Subcutaneous abdominal adipose tissue (tissue), 5 donors: ENCODE data around the gene SP6.

Experiments used
- H3K27ac ChIP-seq: one replicate; pipeline ENCODE4 v1.7.0; 2013; ENCODE audit warnings: low read depth, mild to moderate bottlenecking, inconsistent platforms, low read length, moderate library complexity
- H3K27me3 ChIP-seq, 5 donors: one replicate each; pipeline ENCODE4 v1.7.0; 2013; ENCODE audit warnings: low read length in 5 of 5, inconsistent platforms in 1 of 5; ENCODE audit not compliant: control insufficient read depth in 5 of 5, insufficient read depth in 4 of 5
- H3K36me3 ChIP-seq, 5 donors: one replicate each; pipeline ENCODE4 v1.7.0; 2013; ENCODE audit warnings: low read length in 5 of 5; ENCODE audit not compliant: control insufficient read depth in 5 of 5, insufficient read depth in 5 of 5
- H3K4me1 ChIP-seq, 5 donors: one replicate each; pipeline ENCODE4 v1.7.0; 2013; ENCODE audit warnings: low read length in 5 of 5, mild to moderate bottlenecking in 3 of 5, moderate library complexity in 1 of 5; ENCODE audit not compliant: control insufficient read depth in 5 of 5, insufficient read depth in 5 of 5
- H3K4me3 ChIP-seq, 5 donors: one replicate each; pipeline ENCODE4 v1.7.0; 2013; ENCODE audit warnings: low read length in 5 of 5, low read depth in 1 of 5
- H3K9ac ChIP-seq, 5 donors: one replicate each; pipeline ENCODE4 v1.7.0; 2013; ENCODE audit warnings: low read length in 5 of 5, mild to moderate bottlenecking in 4 of 5, moderate library complexity in 3 of 5
- H3K9me3 ChIP-seq, 5 donors: one replicate each; pipeline ENCODE4 v1.7.0; 2013; ENCODE audit warnings: low read length in 5 of 5; ENCODE audit not compliant: control insufficient read depth in 5 of 5
- donor health status: healthy.
- donor health status: healthy.
- donor health status: healthy.
- donor health status: healthy.
- donor health status: healthy.

The SP6 gene

DNA sequence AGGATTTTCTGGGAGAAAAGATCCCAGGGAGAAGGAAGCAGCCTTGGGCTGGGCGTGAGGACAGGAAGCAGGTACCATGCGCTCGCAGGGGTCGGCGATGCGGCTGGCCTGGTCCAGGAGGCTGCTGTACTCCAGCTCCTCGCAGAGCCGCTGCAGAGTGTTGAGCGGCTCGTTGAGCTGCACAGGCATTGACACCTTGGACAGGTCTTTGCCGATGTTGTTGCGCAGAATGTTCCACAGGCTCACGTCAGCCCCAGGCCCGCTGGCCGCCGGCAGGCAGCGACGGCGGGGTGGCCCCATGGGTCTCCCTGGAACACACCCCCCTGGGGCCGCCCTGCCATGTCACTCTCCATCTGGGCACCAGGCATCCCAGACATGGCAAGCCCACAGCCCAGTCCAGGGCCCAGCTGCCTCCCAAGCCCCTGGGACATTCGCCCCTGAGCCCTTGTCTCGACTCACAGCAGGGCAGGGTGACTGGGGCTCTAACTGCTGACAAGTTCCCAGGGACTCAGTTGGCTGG, 37.4 kb downstream of the SP6 start:
- no peak overlapping the region for H3K27ac ChIP-seq
- H3K36me3 ChIP-seq: peaks cover 0 to 95% (median 61%) of the 10 kb centered on the region in 5 donors
- H3K4me1 ChIP-seq: peaks cover 0 to 12% (median 5%) of the 10 kb centered on the region in 5 donors
- H3K9me3 ChIP-seq: no peaks in the 10 kb centered on the region
- peaks cover 0 to 4% (median 0%) of the 10 kb centered on the region in 5 donors for H3K27me3 ChIP-seq
- no peak overlapping the region for H3K4me3 ChIP-seq
- no peak overlapping the region for H3K9ac ChIP-seq

DNA sequence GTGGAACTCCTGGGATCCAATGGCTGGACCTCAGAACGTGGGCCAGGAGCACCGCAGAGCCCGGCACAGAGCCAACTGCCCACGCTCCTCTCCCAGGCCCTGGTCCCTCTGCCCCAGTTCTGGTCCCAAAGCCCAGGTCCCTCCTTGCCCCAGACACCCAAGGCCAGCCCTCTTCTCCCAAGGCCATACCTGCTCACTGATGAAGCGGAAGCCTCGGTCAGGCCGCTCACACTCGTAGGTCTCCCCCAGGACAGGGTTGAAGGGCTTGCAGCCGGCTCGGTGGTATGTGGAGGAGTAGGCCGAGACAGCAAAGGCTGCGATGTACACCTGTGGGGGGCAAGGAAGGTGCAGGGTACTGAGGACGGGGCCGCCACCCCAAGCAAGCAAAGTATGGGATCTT, 37.9 kb downstream of the SP6 start:
- H3K4me3 ChIP-seq: no peak overlapping the region
- peaks cover 0 to 95% (median 61%) of the 10 kb centered on the region in 5 donors for H3K36me3 ChIP-seq
- H3K9me3 ChIP-seq: no peaks in the 10 kb centered on the region
- no peak overlapping the region for H3K27ac ChIP-seq
- H3K4me1 ChIP-seq: peaks cover 0 to 12% (median 5%) of the 10 kb centered on the region in 5 donors
- peaks cover 0 to 3% (median 0%) of the 10 kb centered on the region in 5 donors for H3K27me3 ChIP-seq
- H3K9ac ChIP-seq: no peak overlapping the region

DNA sequence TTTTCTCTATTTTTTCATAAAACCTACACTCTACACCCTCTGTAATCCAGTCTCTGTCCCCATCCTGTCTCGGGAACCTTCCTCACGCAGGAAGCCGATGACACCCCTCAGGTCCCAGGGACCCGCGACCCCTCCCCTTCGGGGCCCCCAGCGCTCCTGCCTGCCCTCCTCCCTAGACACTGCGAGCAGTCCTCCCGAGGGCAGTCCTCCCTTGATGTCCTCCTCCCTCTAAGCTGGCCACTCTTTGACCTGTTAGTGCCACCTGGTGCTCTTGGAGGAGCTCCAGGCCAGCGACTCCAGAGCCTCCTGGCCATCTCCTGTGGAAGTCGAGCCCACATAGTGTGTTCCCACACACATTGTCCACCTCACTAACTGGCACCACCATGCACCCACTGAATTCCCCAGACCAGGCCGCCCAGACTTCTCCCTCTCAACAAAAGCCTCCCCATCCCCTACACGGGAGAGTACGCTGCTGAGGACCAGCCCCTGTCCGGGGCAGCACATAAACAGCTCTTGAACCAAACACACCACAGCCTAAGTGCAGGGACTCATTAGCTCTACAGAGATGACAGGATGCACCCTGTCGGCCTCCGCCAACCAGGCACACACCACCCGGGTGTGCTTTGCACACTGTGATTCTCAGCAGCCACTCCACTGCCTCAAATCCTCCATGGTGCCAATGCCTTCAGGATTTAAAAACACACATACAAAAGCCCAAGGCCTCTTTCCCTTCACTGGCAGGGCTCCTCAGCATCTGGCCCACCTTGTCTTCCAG, 38.6 kb downstream of the SP6 start:
- no peaks in the 10 kb centered on the region for H3K27me3 ChIP-seq
- no peak overlapping the region for H3K27ac ChIP-seq
- H3K4me1 ChIP-seq: peaks cover 0 to 12% (median 5%) of the 10 kb centered on the region in 5 donors
- H3K4me3 ChIP-seq: no peak overlapping the region
- H3K36me3 ChIP-seq: peaks cover 0 to 95% (median 59%) of the 10 kb centered on the region in 5 donors
- no peaks in the 10 kb centered on the region for H3K9me3 ChIP-seq
- no peak overlapping the region for H3K9ac ChIP-seq

DNA sequence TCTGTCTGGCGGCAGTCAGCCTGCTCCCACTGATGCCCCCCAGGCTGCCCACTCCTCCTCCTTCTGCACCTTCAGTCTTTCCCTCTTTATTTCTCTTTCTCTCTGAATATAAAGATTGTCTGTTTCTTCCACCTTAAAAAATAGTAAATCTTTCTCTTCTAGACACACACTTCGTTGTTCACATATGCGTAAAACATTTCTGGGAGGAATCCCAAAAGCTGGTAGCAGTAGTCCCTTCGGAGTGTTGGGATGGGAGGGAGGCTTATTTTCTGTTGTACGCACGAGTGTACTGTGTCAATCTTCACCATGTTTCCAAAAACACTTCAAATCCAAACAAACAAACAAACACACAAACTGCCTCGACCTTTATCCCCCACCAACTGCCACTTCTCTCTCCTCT, 39.3 kb downstream of the SP6 start:
- Histone ChIP-seq H3K4me1 (peaks cover 0 to 12% (median 5%) of the 10 kb centered on the region in 5 donors), H3K36me3 (peaks cover 0 to 95% (median 55%) of the 10 kb centered on the region in 5 donors), H3K9ac (no peak overlapping the region), H3K9me3 (no peaks in the 10 kb centered on the region), H3K27ac (no peak overlapping the region), H3K27me3 (no peaks in the 10 kb centered on the region), H3K4me3 (no peak overlapping the region)

DNA sequence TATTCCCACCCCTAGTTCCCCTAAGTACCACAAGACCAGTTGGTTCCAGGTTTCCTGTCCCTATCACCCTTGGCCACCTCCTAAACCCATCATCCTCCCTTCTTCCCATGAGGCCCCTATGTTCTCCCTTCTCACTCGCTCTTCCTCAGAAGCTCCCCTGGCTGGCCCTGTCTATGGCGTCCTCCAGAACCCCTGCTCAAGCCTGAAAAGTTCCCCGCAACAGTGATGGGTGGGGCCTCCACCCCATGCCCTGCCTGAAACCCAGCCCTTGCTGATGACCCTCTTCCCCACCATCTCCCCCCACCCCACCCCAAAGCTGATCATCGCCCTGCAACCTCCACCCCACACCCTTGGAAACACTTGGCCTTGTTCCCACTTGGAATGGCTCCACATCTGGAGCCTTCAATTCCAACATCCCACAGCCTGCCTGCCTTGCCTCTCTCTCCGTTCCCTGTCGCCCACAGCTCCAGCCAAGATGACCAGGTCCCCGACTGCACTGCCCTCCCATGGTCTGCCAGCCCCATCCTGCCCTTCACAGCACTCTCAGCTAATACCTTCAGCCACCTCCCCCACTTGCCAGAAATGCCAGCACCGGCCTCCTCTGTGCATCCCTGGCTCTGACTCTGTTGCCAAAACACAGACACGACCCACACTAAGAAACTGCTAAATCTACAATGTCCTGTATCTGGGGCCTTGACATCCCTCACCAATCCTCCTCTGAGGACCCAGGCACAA, 39.9 kb downstream of the SP6 start:
- H3K9me3 ChIP-seq: no peaks in the 10 kb centered on the region
- H3K27ac ChIP-seq: no peak overlapping the region
- H3K4me1 ChIP-seq: peaks cover 0 to 12% (median 5%) of the 10 kb centered on the region in 5 donors
- no peak overlapping the region for H3K9ac ChIP-seq
- H3K4me3 ChIP-seq: no peak overlapping the region
- H3K36me3 ChIP-seq: peaks cover 0 to 89% (median 50%) of the 10 kb centered on the region in 5 donors
- H3K27me3 ChIP-seq: no peaks in the 10 kb centered on the region

DNA sequence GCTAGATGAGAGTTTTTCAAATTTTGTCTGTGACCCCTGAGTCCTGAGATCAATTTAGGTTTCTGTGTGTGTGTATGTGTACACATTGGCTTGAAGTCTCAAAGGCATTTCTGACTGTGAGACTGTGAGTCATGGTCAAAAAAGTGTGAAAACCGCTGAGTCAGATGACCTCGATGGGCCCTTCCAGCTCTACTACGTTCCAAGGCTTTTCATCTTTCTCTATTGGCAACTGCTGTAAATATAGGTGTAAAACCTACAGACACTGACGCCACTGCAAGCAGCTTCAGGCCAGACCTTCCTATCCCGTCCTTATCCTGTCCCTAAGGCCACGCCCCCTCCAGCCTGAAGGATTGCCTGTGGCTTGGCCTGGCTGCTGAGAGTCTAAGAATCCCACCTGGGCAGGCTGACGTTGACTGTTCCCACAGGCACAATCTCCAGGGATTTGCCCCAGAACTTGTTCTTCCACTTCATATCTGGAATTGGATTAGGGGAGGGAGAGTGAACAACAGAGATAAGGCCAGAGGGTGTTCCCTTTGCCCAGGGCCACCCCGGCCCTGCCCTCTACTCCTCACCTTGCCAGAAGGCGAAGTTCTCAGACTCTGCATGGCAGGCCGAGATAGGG, 40.7 kb downstream of the SP6 start:
- Histone ChIP-seq H3K27me3 (no peaks in the 10 kb centered on the region), H3K9me3 (no peaks in the 10 kb centered on the region)

DNA sequence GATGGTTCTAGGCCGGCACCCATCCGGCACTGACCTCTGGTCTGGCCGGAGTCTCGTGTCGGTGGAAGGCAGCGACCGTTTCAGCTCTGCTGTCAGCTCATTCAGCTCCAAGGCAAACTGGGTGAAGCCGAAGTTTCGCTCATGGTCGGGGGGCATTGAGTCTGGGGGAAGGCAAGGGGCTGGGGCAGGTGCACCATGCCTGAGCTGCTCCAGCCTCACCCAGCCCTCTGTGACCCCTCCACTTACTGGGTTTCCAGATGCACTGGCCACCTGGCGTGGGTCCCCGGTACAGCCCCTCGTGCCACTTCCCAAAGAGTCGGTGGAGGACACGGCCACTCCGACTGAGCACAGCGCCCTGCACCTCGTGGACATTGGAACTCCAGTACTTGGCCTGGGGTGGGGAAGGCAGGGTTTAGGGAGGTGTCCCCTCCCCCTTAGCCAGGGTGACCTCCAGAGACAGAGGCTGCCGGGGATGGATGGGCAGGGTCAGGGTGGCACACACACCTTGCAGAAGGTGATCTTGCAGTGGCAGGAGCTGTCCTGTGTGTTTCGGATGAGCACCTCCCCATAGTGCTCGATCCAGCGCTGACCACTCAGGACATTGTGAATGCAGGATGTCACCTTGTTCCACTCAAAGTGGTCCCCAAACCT, 42.0 kb downstream of the SP6 start:
- H3K9ac ChIP-seq: peak overlapping the region in 1 of 5 donors; percentile 13
- H3K9me3 ChIP-seq: no peaks in the 10 kb centered on the region
- no peaks in the 10 kb centered on the region for H3K27me3 ChIP-seq
- H3K36me3 ChIP-seq: peaks cover 0 to 68% (median 40%) of the 10 kb centered on the region in 5 donors
- no peak overlapping the region for H3K27ac ChIP-seq
- H3K4me3 ChIP-seq: no peak overlapping the region
- peaks cover 0 to 12% (median 5%) of the 10 kb centered on the region in 5 donors for H3K4me1 ChIP-seq

More for the DNA sequence above, 40.7 kb downstream of the SP6 start:
- peaks cover 0 to 82% (median 48%) of the 10 kb centered on the region in 5 donors for H3K36me3 ChIP-seq
- peaks cover 0 to 12% (median 5%) of the 10 kb centered on the region in 5 donors for H3K4me1 ChIP-seq
- H3K9ac ChIP-seq: no peak overlapping the region
- H3K4me3 ChIP-seq: no peak overlapping the region
- no peak overlapping the region for H3K27ac ChIP-seq

DNA sequence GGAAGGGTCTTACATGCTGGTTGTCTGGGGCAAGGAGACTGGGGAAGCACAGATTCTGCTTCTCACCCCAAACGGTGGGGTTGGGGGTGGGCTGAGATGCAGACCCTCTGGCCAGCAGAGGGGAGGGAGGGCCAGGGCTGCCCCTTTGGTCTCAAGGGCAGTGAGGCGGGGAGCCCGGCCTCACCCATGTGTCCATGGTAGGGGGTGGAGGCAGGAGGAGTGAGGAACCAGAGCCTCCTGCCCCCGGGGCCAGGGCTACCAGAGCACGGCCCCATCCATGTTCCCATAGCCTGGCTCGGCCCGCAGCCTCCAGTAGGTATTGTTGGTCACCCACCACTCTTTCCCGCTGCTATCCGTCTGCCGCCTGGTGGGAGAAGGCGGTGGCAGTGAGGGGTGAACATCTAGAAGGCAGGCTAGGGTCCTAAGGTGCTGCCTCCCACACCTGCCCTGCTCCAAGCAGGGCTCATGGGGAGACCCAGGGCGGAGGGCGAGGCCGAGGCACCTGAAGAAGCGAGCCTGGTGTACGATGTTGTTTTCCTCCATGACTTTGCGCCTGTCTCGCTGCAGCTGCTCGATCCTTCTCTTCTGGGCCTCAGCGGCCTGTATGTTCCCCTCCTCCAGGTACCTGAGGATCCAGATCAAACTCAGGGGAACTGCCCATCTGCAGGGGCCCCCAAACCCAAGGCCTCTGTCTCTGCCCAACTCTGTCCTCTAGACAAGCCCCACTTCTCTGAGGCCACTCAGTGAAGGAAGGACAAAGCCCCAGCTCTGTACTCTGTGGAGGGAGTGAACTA, 42.7 kb downstream of the SP6 start:
- Histone ChIP-seq H3K4me1 (peaks cover 0 to 12% (median 5%) of the 10 kb centered on the region in 5 donors), H3K4me3 (no peak overlapping the region), H3K36me3 (peaks cover 0 to 61% (median 35%) of the 10 kb centered on the region in 5 donors), H3K9ac (no peak overlapping the region), H3K27me3 (peaks cover 0 to 2% (median 0%) of the 10 kb centered on the region in 5 donors), H3K9me3 (no peaks in the 10 kb centered on the region), H3K27ac (no peak overlapping the region)

DNA sequence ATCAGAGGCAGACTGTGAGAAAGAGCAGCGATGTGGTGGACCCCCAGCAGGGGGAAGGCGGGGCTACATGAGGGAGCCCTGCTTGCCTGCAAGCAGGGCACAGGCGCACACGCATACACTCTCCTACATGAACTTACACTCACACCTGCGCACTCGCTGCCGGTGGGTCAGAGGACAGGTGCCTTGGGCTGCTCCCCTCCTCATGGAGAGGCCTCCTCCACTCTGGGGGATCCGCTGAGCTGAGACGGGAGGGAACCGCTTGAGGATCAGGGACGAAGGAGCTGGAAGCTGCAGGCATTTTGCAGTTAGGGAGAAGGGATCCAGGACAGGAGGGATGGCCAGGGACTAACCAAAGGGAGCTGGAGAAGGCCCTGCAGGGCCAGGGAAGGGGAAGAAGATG, 43.5 kb downstream of the SP6 start:
- peaks cover 0 to 53% (median 28%) of the 10 kb centered on the region in 5 donors for H3K36me3 ChIP-seq
- H3K27me3 ChIP-seq: peaks cover 0 to 4% (median 0%) of the 10 kb centered on the region in 5 donors
- H3K4me1 ChIP-seq: peaks cover 0 to 12% (median 5%) of the 10 kb centered on the region in 5 donors
- no peak overlapping the region for H3K4me3 ChIP-seq
- no peak overlapping the region for H3K9ac ChIP-seq
- no peak overlapping the region for H3K27ac ChIP-seq
- no peaks in the 10 kb centered on the region for H3K9me3 ChIP-seq
